ENCODE data around the gene CACNB4. TPM values are rescaled to one million over a fixed set of nuclear protein-coding genes. Genes with fewer than 3 reads are reported as not detected.
"Not testable (repeated sequence)": the region's sequence is repeated elsewhere in the genome, so short reads cannot be mapped to it uniquely, and the experiment has no call there.

CACNB4 gene
- total RNA-seq, 2 donors from 2014 or later: 0.33 to 1.3 TPM

DNA sequence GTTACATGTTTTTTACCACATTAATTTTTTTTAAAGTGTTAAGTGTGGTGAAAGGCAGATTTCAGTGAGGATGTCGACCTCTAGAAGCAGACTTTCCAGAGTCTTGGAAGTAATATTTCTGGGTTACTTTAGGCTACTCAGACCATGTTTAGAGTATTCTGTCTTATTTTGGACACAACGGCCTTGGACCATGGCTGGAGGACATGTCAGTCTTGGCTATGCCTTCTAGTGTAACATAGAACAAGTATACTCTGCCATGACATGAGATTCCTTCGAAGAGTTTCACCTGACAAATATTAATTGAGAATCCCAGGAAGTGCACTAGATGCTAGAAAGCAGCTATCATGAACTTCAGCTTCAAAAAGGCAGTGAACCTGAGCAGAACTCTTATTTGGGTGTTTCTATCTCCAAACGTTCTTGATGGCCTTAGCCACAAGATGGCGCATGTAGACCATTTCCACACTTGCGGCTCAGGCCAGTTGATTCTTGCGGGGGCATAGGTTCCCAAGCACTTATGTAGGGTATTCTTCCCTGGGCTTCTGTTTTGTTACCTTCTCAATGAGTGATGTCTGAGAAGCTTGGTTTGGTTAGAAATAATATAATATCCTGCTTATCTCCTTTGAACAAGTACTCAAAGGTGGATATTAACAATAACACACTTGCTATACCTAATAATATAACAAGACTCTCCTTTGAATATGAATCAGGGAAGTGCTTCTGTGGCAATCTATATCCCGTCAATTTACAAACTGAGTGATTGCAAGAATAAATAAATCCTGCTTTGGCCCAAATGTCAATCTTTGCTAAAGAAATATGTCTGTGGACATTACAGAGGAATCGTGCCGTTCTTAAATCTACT, 62.0 kb downstream of the CACNB4 start:
- no peaks in the 10 kb centered on the region for H3K9me3 ChIP-seq
- no peaks in the 10 kb centered on the region for H3K27me3 ChIP-seq
- H3K27ac ChIP-seq: no peak overlapping the region
- ATAC-seq: peak; percentile 74
- H3K4me1 ChIP-seq: no peaks in the 10 kb centered on the region
- TF ChIP-seq, protein P1, sequence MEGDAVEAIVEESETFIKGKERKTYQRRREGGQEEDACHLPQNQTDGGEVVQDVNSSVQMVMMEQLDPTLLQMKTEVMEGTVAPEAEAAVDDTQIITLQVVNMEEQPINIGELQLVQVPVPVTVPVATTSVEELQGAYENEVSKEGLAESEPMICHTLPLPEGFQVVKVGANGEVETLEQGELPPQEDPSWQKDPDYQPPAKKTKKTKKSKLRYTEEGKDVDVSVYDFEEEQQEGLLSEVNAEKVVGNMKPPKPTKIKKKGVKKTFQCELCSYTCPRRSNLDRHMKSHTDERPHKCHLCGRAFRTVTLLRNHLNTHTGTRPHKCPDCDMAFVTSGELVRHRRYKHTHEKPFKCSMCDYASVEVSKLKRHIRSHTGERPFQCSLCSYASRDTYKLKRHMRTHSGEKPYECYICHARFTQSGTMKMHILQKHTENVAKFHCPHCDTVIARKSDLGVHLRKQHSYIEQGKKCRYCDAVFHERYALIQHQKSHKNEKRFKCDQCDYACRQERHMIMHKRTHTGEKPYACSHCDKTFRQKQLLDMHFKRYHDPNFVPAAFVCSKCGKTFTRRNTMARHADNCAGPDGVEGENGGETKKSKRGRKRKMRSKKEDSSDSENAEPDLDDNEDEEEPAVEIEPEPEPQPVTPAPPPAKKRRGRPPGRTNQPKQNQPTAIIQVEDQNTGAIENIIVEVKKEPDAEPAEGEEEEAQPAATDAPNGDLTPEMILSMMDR (IDR thresholded peaks at IDR 0.05): peak; percentile 52 to 79 (median 75)
- no peak for TF ChIP-seq POLR2A (IDR thresholded peaks at IDR 0.05)
- intact Hi-C loops (cut with DNase I): loop anchor here (10.0 kb wide), 1 partner anchor 128 kb away; no protein-coding TSS in a partner anchor
- 27 to 31% methylated on average over 10 of the region's 10 CpGs for WGBS, 2 donors
- no peaks in the 10 kb centered on the region for H3K36me3 ChIP-seq (replicated peaks in 1 of 2; ENCODE audit: insufficient read depth in 1 of 2, low read depth in 2 of 2)
- peak; percentile 68 to 77 (median 74) for DNase-seq
- no peak overlapping the region for H3K4me3 ChIP-seq

GRCh38 chr2:152034257-152034801, 64.5 kb downstream of the CACNB4 start:
- TF ChIP-seq POLR2A (IDR thresholded peaks at IDR 0.05): no peak
- TF ChIP-seq, protein P1 (IDR thresholded peaks at IDR 0.05): no peak
- no peaks in the 10 kb centered on the region for H3K9me3 ChIP-seq
- no peaks in the 10 kb centered on the region for H3K4me1 ChIP-seq
- no peaks in the 10 kb centered on the region for H3K27me3 ChIP-seq
- H3K4me3 ChIP-seq: no peak overlapping the region
- H3K36me3 ChIP-seq (replicated peaks in 1 of 2; ENCODE audit: insufficient read depth in 1 of 2, low read depth in 2 of 2): no peaks in the 10 kb centered on the region
- 76 to 79% methylated on average over 7 of the region's 7 CpGs for WGBS, 2 donors
- no peak for DNase-seq
- ATAC-seq: no peak
- no peak overlapping the region for H3K27ac ChIP-seq
- intact Hi-C loops (cut with DNase I): loop anchor here (10.0 kb wide), 1 partner anchor 130 kb away; no protein-coding TSS in a partner anchor

GRCh38 chr2:152033011-152033925, 65.6 kb downstream of the CACNB4 start:
- intact Hi-C loops (cut with DNase I): loop anchor here (10.0 kb wide), 1 partner anchor 132 kb away; no protein-coding TSS in a partner anchor
- H3K4me3 ChIP-seq: no peak overlapping the region
- no peak for ATAC-seq
- H3K36me3 ChIP-seq (replicated peaks in 1 of 2; ENCODE audit: insufficient read depth in 1 of 2, low read depth in 2 of 2): no peaks in the 10 kb centered on the region
- no peaks in the 10 kb centered on the region for H3K9me3 ChIP-seq
- WGBS, 2 donors: 74 to 80% methylated on average over 12 of the region's 12 CpGs
- no peaks in the 10 kb centered on the region for H3K27me3 ChIP-seq
- no peak overlapping the region for H3K27ac ChIP-seq
- no peaks in the 10 kb centered on the region for H3K4me1 ChIP-seq
- DNase-seq: no peak
- no peak for TF ChIP-seq POLR2A (IDR thresholded peaks at IDR 0.05)
- TF ChIP-seq, protein P1 (IDR thresholded peaks at IDR 0.05): no peak

GRCh38 chr2:152031747-152032306, 67.0 kb downstream of the CACNB4 start:
- DNase-seq (no peak), ATAC-seq (no peak)
- H3K4me3 ChIP-seq: no peak overlapping the region
- H3K4me1 ChIP-seq: no peaks in the 10 kb centered on the region
- intact Hi-C loops (cut with DNase I): loop anchor here (10.0 kb wide), 1 partner anchor 133 kb away; no protein-coding TSS in a partner anchor
- H3K27ac ChIP-seq: no peak overlapping the region
- no peaks in the 10 kb centered on the region for H3K36me3 ChIP-seq (replicated peaks in 1 of 2; ENCODE audit: insufficient read depth in 1 of 2, low read depth in 2 of 2)
- 58% methylated on average over 7 of the region's 7 CpGs for WGBS, 2 donors
- H3K27me3 ChIP-seq: no peaks in the 10 kb centered on the region
- TF ChIP-seq, protein P1 (IDR thresholded peaks at IDR 0.05): no peak
- no peak for TF ChIP-seq POLR2A (IDR thresholded peaks at IDR 0.05)
- no peaks in the 10 kb centered on the region for H3K9me3 ChIP-seq

DNA sequence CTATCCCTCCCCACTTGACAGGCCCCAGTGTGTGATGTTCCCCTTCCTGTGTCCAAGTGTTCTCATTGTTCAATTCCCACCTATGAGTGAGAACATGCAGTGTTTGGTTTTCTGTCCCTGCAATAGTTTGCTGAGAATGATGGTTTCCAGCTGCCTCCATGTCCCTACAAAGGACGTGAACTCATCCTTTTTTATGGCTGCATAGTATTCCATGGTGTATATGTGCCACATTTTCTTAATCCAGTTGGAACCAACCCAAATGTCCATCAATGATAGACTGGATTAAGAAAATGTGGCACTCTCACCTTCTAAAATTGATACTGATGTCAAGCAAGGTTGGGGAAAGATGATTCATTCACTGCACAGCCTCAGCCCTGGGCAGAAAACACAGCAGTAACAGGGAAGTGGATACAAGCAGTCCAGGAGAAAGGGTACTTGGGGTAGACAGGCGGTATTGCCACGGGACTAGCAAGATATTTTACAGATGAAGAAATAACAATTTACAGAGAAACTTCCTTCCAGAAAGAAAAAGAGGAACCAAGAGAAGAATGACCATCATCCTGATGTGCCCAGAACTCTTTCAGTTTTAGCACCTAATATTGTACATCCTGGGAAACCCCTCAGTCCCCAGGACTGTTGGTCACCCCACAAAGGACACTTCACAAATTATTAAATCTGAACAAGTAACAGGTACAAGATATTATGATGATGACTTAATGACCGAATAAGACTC, 68.1 kb downstream of the CACNB4 start:
- 73 to 81% methylated on average over 4 of the region's 4 CpGs for WGBS, 2 donors

More for the DNA sequence above, 68.1 kb downstream of the CACNB4 start:
- not testable (repeated sequence) for DNase-seq; H3K27ac ChIP-seq; H3K4me3 ChIP-seq; ATAC-seq; H3K36me3 ChIP-seq (replicated peaks in 1 of 2; ENCODE audit: insufficient read depth in 1 of 2, low read depth in 2 of 2); H3K9me3 ChIP-seq; H3K27me3 ChIP-seq; H3K4me1 ChIP-seq
- intact Hi-C loops (cut with DNase I): loop anchor here (10.0 kb wide), 1 partner anchor 134 kb away; no protein-coding TSS in a partner anchor
